HL-60/S4 (cell line): ENCODE data around the gene C11orf16.
"Not testable (repeated sequence)": the region's sequence is repeated elsewhere in the genome, so short reads cannot be mapped to it uniquely, and the experiment has no call there.

Experiments used
- in situ Hi-C: fragments of 300-500 bp; cut with MboI; formaldehyde crosslinking; loops from 2 replicates; pipeline ENCODE4 v1.14.3; 2022; ENCODE audit warnings: low sequenced_read_pairs

Gene C11orf16

GRCh38 chr11:8899119-8899753, 33.5 kb downstream of the C11orf16 start:
- in situ Hi-C loops: no loop called here

- in situ Hi-C loops: not testable (repeated sequence)
Measured at GRCh38 chr11:8891185-8891584, 41.6 kb downstream of the C11orf16 start.

- in situ Hi-C loops: no loop called here
Measured at GRCh38 chr11:8886322-8886721, 46.4 kb downstream of the C11orf16 start.

- in situ Hi-C loops: not testable (repeated sequence)
Measured at GRCh38 chr11:8881585-8881984, 51.2 kb downstream of the C11orf16 start.

- in situ Hi-C loops: no loop called here
Measured at GRCh38 chr11:8878771-8879170, 54.0 kb downstream of the C11orf16 start.

GRCh38 chr11:8873741-8874405, 58.9 kb downstream of the C11orf16 start:
- in situ Hi-C loops: no loop called here

GRCh38 chr11:8871962-8872361, 60.8 kb downstream of the C11orf16 start:
- in situ Hi-C loops: no loop called here

- in situ Hi-C loops: no loop called here
Measured at GRCh38 chr11:8871171-8871775, 61.5 kb downstream of the C11orf16 start.

- in situ Hi-C loops: no loop called here
Measured at GRCh38 chr11:8870411-8871170, 62.2 kb downstream of the C11orf16 start.
